NCI-H2227 (cell line): ENCODE results near the gene POU1F1.
"Not testable (repeated sequence)": the region's sequence is repeated elsewhere in the genome, so short reads cannot be mapped to it uniquely, and the experiment has no call there.

Source experiments
- DNase-seq: peaks from one replicate; lab custom pipeline; 2025; ENCODE audit not compliant: unreplicated experiment; lab: John Stamatoyannopoulos, UW

POU1F1 gene

DNA sequence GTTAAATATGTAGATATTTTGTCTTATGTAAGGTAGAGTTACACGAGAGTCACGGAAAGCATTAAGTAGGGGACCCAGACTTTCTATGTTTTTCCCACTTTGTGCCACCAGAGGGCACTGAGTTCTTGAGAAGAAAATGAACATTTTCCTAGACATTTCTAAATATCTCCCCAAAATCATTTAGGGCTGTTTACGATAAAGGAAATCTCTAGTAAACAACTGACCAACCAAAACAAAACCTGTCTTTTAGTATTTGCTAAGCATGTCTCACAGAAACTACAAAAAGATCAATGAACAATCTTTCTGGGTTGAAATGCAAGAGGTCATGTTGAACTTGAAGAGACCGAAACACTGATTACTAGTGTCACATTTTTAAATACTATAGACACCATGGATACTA lies 16.1 kb downstream of the POU1F1 start:
- peak; percentile 49 for DNase-seq

GRCh38 chr3:87250009-87250408 lies 26.4 kb downstream of the POU1F1 start:
- no peak for DNase-seq

- no peak for DNase-seq
Measured at GRCh38 chr3:87248831-87249230, 27.6 kb downstream of the POU1F1 start.

DNA sequence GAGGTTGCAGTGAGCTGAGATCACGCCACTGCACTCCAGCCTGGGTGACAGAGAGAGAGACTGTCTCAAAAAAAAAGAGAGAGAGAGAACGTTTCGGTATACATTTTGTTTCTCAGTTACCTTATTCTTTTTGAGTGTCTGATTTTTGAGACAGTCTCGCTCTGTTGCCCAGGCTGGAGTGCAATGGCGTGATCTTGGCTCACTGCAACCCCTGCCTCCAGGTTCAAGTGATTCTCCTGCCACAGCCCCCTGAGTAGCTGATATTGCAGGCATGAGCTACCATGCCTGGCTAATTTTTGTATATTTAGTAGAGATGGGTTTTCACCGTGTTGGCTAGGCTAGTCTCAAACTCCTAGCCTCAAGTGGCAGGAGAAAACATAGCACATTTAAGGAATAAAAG lies 28.2 kb downstream of the POU1F1 start:
- not testable (repeated sequence) for DNase-seq

DNA sequence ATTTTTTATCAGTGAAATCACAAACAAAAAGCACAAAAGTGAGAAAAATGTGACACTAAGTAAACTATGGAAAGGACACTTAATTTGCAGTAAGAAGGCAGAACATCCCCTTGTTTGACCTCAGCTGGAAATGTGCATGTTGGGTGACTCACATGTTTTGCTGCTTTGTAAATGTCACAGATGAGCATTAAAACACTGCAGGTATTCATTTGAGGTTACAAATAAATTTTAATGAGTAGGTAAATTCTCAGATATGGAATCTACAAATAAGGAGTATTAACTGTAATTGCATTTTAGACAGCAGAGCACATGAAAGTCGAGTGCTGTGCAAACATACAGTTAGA lies 29.0 kb downstream of the POU1F1 start:
- DNase-seq, result no peak

DNA sequence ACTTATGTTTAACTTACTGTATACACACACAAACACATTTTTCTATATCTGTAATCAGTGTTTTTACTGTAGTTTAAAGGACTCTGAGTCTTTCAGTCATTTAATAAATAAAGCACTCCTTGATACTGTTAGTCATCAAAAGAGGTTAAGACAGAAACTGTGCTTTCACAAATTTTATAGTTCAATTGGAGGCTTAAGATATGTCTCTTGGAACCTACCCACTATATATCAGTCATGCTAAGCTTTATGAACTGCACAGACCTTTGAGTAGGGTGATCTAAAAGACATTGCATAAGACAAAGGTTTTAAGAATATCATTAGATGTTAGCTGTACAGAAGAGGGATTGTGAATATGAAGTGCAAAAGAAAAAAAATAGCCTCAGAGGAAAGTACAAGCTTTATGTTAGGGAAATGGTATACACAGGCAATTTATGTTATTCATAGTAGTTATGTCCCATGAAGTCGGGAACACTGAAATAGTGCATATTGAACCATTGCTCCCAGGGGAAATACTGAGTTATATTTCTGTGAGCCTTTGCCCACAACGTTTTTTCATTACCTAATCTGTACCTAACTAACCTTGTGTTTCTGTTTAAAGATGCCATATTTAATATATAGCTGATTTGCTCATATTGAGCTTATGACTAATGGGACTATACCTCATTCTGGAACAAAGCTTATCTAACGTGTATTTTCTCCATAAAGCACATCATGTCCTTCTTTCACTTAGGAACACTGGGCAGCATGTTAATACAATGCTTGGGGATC lies 29.5 kb downstream of the POU1F1 start:
- DNase-seq, result no peak

- DNase-seq, result no peak
Measured at GRCh38 chr3:87236093-87236492, 40.3 kb downstream of the POU1F1 start.

- DNase-seq, result no peak
Measured at GRCh38 chr3:87233805-87234204, 42.6 kb downstream of the POU1F1 start.

DNA sequence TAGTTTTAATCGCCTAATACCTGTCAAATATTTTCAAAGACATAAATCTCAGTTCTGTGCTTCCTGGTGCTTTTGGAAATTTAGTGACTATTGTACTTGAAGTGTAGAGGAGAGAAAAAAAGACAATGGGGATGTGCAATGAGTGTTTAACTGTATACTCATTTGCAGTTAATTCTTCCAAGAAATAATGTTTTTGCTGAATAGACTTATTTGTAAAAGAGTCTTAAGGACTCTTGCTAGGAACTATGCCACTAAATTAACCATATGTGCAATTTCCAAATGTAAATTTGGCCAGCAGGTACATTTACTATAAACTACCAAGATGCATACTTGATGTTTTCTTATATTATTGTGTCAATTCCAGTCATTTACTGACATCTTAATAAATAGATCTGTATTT lies 47.3 kb downstream of the POU1F1 start:
- no peak for DNase-seq

DNA sequence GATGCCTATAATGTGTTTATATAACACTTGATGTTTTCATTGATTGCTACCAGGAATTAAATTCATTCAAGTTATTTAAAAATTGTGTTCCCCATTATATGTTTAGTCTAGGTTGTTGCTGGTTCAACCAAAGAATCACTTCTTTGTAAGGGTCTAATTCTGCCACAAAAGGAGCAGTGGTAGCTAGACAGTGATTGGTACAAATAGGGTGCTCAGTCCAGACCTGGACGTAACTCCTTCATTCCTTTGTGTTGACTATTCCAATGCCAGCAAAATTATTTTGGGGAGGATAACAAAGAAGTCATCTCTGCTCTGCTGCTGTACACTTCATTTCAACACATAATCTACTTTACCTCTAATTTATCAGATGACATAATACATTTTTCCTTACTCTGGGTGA lies 48.1 kb downstream of the POU1F1 start:
- DNase-seq, result no peak

DNA sequence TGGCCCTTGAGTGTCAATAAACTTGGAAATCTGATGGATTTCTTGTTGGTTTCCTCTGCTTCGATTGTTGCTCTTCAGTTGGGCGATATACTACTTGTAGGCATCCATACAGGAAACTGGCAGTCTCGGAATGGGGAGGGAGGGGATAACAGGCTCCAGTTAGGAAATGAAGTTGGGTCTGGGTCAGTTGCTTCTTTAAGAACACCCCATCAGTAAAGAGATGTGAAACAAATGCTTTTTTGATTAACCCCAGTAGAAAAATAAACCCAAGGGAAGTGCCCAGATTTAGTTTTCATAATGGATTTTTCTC lies 48.6 kb downstream of the POU1F1 start:
- no peak for DNase-seq

GRCh38 chr3:87227104-87227834 lies 49.1 kb downstream of the POU1F1 start, which contains the start of gene CHMP2B:
Gene CHMP2B, plus strand, starts transcription at chr3:87227309. Its CDS starts 214 bp downstream, at chr3:87227523.
- DNase-seq, result peak; percentile 90

DNA sequence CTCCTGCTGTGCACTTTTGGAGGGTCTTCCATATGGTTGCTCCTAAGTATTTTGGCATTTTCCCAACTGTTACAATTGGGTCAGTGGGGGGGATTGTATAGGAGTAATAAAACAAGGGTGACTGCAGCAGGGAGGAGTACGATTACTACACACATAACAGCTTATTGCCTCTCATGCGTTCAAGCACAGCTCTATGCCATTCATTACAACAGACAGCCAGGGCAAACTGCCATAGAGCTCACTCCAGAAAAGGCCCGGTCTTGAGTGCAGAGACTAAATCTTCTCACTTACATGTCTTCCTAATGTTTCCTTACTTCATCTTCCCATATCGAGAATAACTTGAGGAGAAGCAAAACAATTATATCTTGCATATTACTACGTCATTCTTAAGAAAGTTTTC lies 50.7 kb downstream of the POU1F1 start:
- DNase-seq, result no peak

DNA sequence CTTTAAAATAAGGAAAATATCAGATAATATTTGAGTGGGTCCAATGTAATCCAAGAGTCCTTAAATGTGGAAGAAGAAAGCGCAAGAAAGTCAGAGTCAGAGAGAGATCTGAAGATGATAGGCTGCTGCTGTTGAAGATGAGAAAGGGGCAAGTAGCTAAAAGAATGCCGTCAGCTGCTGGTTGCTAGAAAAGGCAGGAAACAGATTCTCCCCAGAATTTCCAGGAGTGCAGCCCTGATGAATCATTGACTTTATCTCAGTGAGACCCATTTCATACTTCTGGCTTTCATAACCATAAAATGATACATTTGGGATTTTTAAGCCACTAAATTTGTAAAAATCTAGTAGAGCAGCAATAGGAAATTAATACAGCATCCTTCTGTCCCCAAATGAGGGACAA lies 56.8 kb downstream of the POU1F1 start:
- DNase-seq, result no peak

GRCh38 chr3:87218560-87218959 lies 57.8 kb downstream of the POU1F1 start:
- no peak for DNase-seq
